HepG2 (cell line): Measurements from ENCODE around the gene PKIG. TPM values are rescaled to one million over a fixed set of nuclear protein-coding genes. Genes with fewer than 3 reads are reported as not detected.

Experiments used
- ATAC-seq: fragments of 200-7000 bp; cut with Tn5 transposase; 3 replicates; pipeline ENCODE4 v1.9.1; 2020; ENCODE audit warnings: mild to moderate bottlenecking, moderate library complexity
- BruUV-seq: library from RNA; stranded (reverse); fragments of 400-500 nt; replicated peaks from 2 replicates; lab custom pipeline; 2021; lab: Mats Ljungman, UMichigan
- CTCF ChIA-PET: fragments of 300-600 bp; formaldehyde crosslinking; extraction: SDS; loops from one replicate; lab custom pipeline; 2021; ENCODE audit warnings: low total read pairs, inconsistent platforms, low intra/inter-chr PET ratio; lab: Yijun Ruan, JAX
- POLR2A ChIA-PET: fragments of 350-600 bp; sonication (Branson Sonifier 250); formaldehyde crosslinking; loops from one replicate; lab custom pipeline; 2020; ENCODE audit warnings: antibody characterized with exemption, inconsistent platforms; lab: Yijun Ruan, JAX
- DNase-seq: peaks from one replicate; pipeline ENCODE4 v3.0.0-alpha.2; 2015; ENCODE audit warnings: low spot score
- FAIRE-seq: peaks from 3 replicates; lab custom pipeline; 2011; peaks lifted over from hg19 to GRCh38; lab: Jason Lieb, UNC
- H2AFZ ChIP-seq: one replicate; pipeline ENCODE4 v1.6.1; 2011; ENCODE audit warnings: low read length, inconsistent platforms
- H3K27ac ChIP-seq: fragments of 300-600 bp; 3 replicates; pipeline ENCODE4 v1.8.0; 2011; ENCODE audit warnings: mixed run types, mild to moderate bottlenecking, mixed read lengths, low read length, inconsistent platforms; ENCODE audit not compliant: insufficient read depth; ENCODE audit errors: extremely low read length
- H3K27me3 ChIP-seq, 2 experiments: fragments of 200-600 bp in 1 of 2; 2 replicates in 1 of 2; 3 replicates in 1 of 2; pipeline versions ENCODE4 v1.6.0 to v1.8.0; 2011; ENCODE audit warnings: low read length in 2 of 2, mild to moderate bottlenecking in 2 of 2, moderate library complexity in 2 of 2, inconsistent platforms in 1 of 2; ENCODE audit not compliant: insufficient read depth in 2 of 2, control insufficient read depth in 1 of 2
- H3K36me3 ChIP-seq, 2 experiments: fragments of 200-600 bp in 1 of 2; replicated peaks in 1 of 2; 2 replicates in 1 of 2; 3 replicates in 1 of 2; pipeline versions ENCODE4 v1.5.1 to v1.8.0; 2011; ENCODE audit warnings: low read length in 2 of 2, inconsistent platforms in 1 of 2; ENCODE audit not compliant: insufficient read depth in 2 of 2, control insufficient read depth in 1 of 2
- H3K4me1 ChIP-seq: 2 replicates; pipeline ENCODE4 v1.5.1; 2012; ENCODE audit warnings: low read length, inconsistent platforms; ENCODE audit not compliant: insufficient read depth
- H3K4me2 ChIP-seq: 2 replicates; pipeline ENCODE4 v1.6.0; 2011; ENCODE audit warnings: low read depth, low read length, inconsistent platforms
- H3K4me3 ChIP-seq, 3 experiments: fragments of 200-600 bp in 1 of 3; sonication (generic), shearing (Covaris generic) in 1 of 3; replicated peaks in 1 of 3; 2 replicates each; pipeline ENCODE4 v1.5.1; 2011 to 2016; ENCODE audit warnings: low read length in 3 of 3, inconsistent platforms in 2 of 3, low read depth in 2 of 3, mild to moderate bottlenecking in 2 of 3, control low read depth in 1 of 3, mixed read lengths in 1 of 3; ENCODE audit not compliant: insufficient read depth in 1 of 3
- H3K79me2 ChIP-seq: one replicate; pipeline ENCODE4 v1.6.1; 2011; ENCODE audit warnings: low read length, inconsistent platforms; ENCODE audit not compliant: insufficient read depth
- H3K9ac ChIP-seq: 2 replicates; pipeline ENCODE4 v1.6.0; 2011; ENCODE audit warnings: mild to moderate bottlenecking, low read depth, low read length, inconsistent platforms; ENCODE audit not compliant: insufficient read depth
- H3K9me3 ChIP-seq: 2 replicates; pipeline ENCODE4 v1.5.1; 2012; ENCODE audit warnings: mild to moderate bottlenecking, low read length
- H4K20me1 ChIP-seq: 2 replicates; pipeline ENCODE4 v1.6.0; 2011; ENCODE audit warnings: inconsistent platforms, mild to moderate bottlenecking, low read length, moderate library complexity; ENCODE audit not compliant: insufficient read depth
- CTCF ChIP-seq: sonication (generic); formaldehyde crosslinking; IDR thresholded peaks from 2 replicates; pipeline ENCODE4 v1.5.0; 2020; ENCODE audit warnings: mild to moderate bottlenecking, missing genetic modification reagents, moderate library complexity
- FOXP4 ChIP-seq: sonication (generic); formaldehyde crosslinking; IDR thresholded peaks from 2 replicates; pipeline ENCODE4 v1.4.0; 2020; ENCODE audit warnings: missing genetic modification reagents
- RCOR2 ChIP-seq: IDR thresholded peaks from 2 replicates; pipeline ENCODE4 v1.6.1; 2016; ENCODE audit warnings: missing biosample characterization, missing genetic modification reagents
- SP1 ChIP-seq, 2 experiments: fragments of 450-650 bp in 1 of 2; sonication (generic) in 1 of 2; formaldehyde crosslinking in 1 of 2; IDR thresholded peaks; 2 replicates each; pipeline versions ENCODE4 v1.4.0 to v1.6.1; 2016 to 2020; ENCODE audit warnings: missing genetic modification reagents in 1 of 2
- SRSF4 ChIP-seq: fragments of 200-400 bp; formaldehyde crosslinking; IDR thresholded peaks from one replicate; pipeline ENCODE4 v1.6.1; 2018; ENCODE audit warnings: mild to moderate bottlenecking, low read depth, low read length, moderate library complexity; ENCODE audit not compliant: poor library complexity, severe bottlenecking
- SRY ChIP-seq: sonication (generic); formaldehyde crosslinking; IDR thresholded peaks from 2 replicates; pipeline ENCODE4 v1.8.0; 2022; ENCODE audit warnings: mild to moderate bottlenecking, missing genetic modification reagents
- TOE1 ChIP-seq: sonication (generic); formaldehyde crosslinking; IDR thresholded peaks from 2 replicates; pipeline ENCODE4 v1.4.0; 2020; ENCODE audit warnings: mild to moderate bottlenecking, missing genetic modification reagents
- ZMYM3 ChIP-seq: sonication (generic); formaldehyde crosslinking; IDR thresholded peaks from 2 replicates; pipeline ENCODE4 v1.5.1; 2020; ENCODE audit warnings: mild to moderate bottlenecking, missing genetic modification reagents
- ZNF350 ChIP-seq: sonication (generic); formaldehyde crosslinking; IDR thresholded peaks from 2 replicates; pipeline ENCODE4 v1.4.0; 2020; ENCODE audit warnings: mild to moderate bottlenecking, low read depth, missing genetic modification reagents, borderline replicate concordance
- ZNF546 ChIP-seq: sonication (generic); formaldehyde crosslinking; conservative IDR thresholded peaks from 2 replicates; pipeline ENCODE4 v1.8.1; 2023; ENCODE audit warnings: mild to moderate bottlenecking, missing genetic modification reagents
- ZNF629 ChIP-seq: sonication (generic); formaldehyde crosslinking; conservative IDR thresholded peaks from 2 replicates; pipeline ENCODE4 v1.5.0; 2020; ENCODE audit warnings: missing genetic modification reagents
- ZNF766 ChIP-seq: sonication (generic); formaldehyde crosslinking; IDR thresholded peaks from 2 replicates; pipeline ENCODE4 v1.5.0; 2020; ENCODE audit warnings: missing genetic modification reagents, borderline replicate concordance
- ZNF883 ChIP-seq: sonication (generic); formaldehyde crosslinking; IDR thresholded peaks from 2 replicates; pipeline ENCODE4 v1.5.1; 2020; ENCODE audit warnings: mild to moderate bottlenecking, missing genetic modification reagents; ENCODE audit errors: not compliant biosample characterization
- WGBS: methylation state at CpG from one replicate; pipeline ENCODE4 v1.1.6; 2017; ENCODE audit warnings: low lambda C conversion rate; 5-methylcytosine and 5-hydroxymethylcytosine counted together
- in situ Hi-C: cut with HindIII; loops from 2 replicates; pipeline ENCODE4 v1.10.0; 2017; ENCODE audit warnings: low pct_unique_long_range_greater_than_20kb; ENCODE audit not compliant: extremely low pct_ligation_motif_present
- intact Hi-C: fragments of 100-400 bp; cut with micrococcal nuclease; formaldehyde crosslinking; loops from one replicate; pipeline ENCODE4 v1.10.0; 2022; ENCODE audit not compliant: unreplicated experiment
- polyA plus RNA-seq, 8 experiments: library from polyadenylated mRNA; depleted of rRNA in 3 of 8; stranded (reverse) in 7 of 8; unstranded in 1 of 8; fragments of >200 nt; fragmentation: Illumina TruSeq in 4 of 8; extraction: Trizol in 4 of 8; gene quantifications; 2 replicates each; pipeline versions ENCODE4 v1.2.1 to v1.2.3, GENCODE V29; 2011 to 2016; ENCODE audit warnings: low read depth in 4 of 8, missing spikeins in 1 of 8, mixed read lengths in 1 of 8; ENCODE audit not compliant: insufficient read depth in 1 of 8
- total RNA-seq, 5 experiments: library from RNA; depleted of rRNA; stranded (reverse); fragments of >200 nt; fragmentation: Illumina TruSeq; extraction: Trizol; gene quantifications; 2 replicates each; pipeline ENCODE4 v1.2.3, GENCODE V29; 2016; ENCODE audit warnings: low read depth in 1 of 5

Gene PKIG
- total and polyA plus RNA-seq, 2 of the 13 experiments (the other 11 are each of a cell fraction or from before 2014, with no cell fraction given), result 30.8 to 44.5 TPM

GRCh38 chr20:44566811-44567210, 15.6 kb upstream of the PKIG start (continued):
- TF ChIP-seq FOXP4 (CRISPR knock-in tag) (no peak), ZNF883 (CRISPR knock-in tag) (no peak), TOE1 (CRISPR knock-in tag) (no peak), ZNF766 (CRISPR knock-in tag) (no peak), ZNF350 (CRISPR knock-in tag) (no peak), SRY (CRISPR knock-in tag) (no peak), ZNF546 (CRISPR knock-in tag) (no peak), RCOR2 (CRISPR knock-in tag) (no peak), SP1 (IDR thresholded peaks at IDR 0.05) (no peak), SP1 (CRISPR knock-in tag; IDR thresholded peaks at IDR 0.05) (no peak)

- BruUV-seq, result no TSS peak
- 88% methylated on average over 1 of the region's 1 CpG for WGBS
- CTCF ChIA-PET, result no interaction called here
- POLR2A ChIA-PET, result no interaction called here
- DNase-seq, result no peak
- Histone ChIP-seq H2AFZ (no peak overlapping the region), H3K79me2 (no peaks in the 10 kb centered on the region), H3K36me3 (no peaks in the 10 kb centered on the region), H3K27me3 (no peaks in the 10 kb centered on the region), H3K4me2 (no peak overlapping the region)
- TF ChIP-seq ZNF629 (CRISPR knock-in tag) (peak; percentile 93), ZMYM3 (peak; percentile 22; the same call in 1 of the 2 replicates), CTCF (CRISPR knock-in tag) (0 out of 2 replicates have a peak, but pooled peaks have one; percentile 11), SRSF4 (no peak)
- TF ChIP-seq, all 625 proteins: peak for 3
- H3K9ac ChIP-seq, result no peak overlapping the region
- in situ Hi-C loops (no loop called here), intact Hi-C loops (loop anchor here (10.0 kb wide), 1 partner anchor 564 kb away; no protein-coding TSS in a partner anchor)
- no peak for ATAC-seq
- H3K9me3 ChIP-seq, result no peaks in the 10 kb centered on the region
- FAIRE-seq, result no peak
- no peaks in the 10 kb centered on the region for H3K4me1 ChIP-seq
- H3K4me3 ChIP-seq, result no peak overlapping the region
- H4K20me1 ChIP-seq, result no peaks in the 10 kb centered on the region
- no peak overlapping the region for H3K27ac ChIP-seq
Measured at GRCh38 chr20:44570367-44570766, 12.0 kb upstream of the PKIG start.
